Measurements from ENCODE around the gene STK32B.

GRCh38 chr4:5276475-5277075, 225.3 kb downstream of the STK32B start:
- TF ChIP-seq BRCA1 (IDR thresholded peaks at IDR 0.05) (no peak), BRCA1 (CRISPR knock-in tag; IDR thresholded peaks at IDR 0.05) (no peak), CTCF (IDR thresholded peaks at IDR 0.05 in 2 of 3, conservative IDR thresholded peaks at IDR 0.05 in 1 of 3; ENCODE audit: insufficient read depth in 2 of 3, low read depth in 1 of 3, low read length in 3 of 3) (no peak), MLX (CRISPR knock-in tag; conservative IDR thresholded peaks at IDR 0.05) (no peak), RCOR1 (IDR thresholded peaks at IDR 0.05; ENCODE audit: borderline replicate concordance in 1 of 2, low read depth in 2 of 2, low read length in 2 of 2) (no peak), ZNF212 (CRISPR knock-in tag; IDR thresholded peaks at IDR 0.05) (no peak), ZNF384 (IDR thresholded peaks at IDR 0.05; ENCODE audit: low read depth, low read length) (no peak), POLR2A (conservative IDR thresholded peaks at IDR 0.05) (no peak), ESRRA (IDR thresholded peaks at IDR 0.05; ENCODE audit: borderline replicate concordance, low read depth) (no peak), ZNF3 (CRISPR knock-in tag; IDR thresholded peaks at IDR 0.05) (no peak)
